ENCODE data around the gene IFNG-AS1. TPM values are rescaled to one million over a fixed set of nuclear protein-coding genes. Genes with fewer than 3 reads are reported as not detected.

IFNG-AS1 gene
- total RNA-seq (ENCODE audit: unreplicated experiment), result not detected
- long read RNA-seq, result 0 reads

DNA sequence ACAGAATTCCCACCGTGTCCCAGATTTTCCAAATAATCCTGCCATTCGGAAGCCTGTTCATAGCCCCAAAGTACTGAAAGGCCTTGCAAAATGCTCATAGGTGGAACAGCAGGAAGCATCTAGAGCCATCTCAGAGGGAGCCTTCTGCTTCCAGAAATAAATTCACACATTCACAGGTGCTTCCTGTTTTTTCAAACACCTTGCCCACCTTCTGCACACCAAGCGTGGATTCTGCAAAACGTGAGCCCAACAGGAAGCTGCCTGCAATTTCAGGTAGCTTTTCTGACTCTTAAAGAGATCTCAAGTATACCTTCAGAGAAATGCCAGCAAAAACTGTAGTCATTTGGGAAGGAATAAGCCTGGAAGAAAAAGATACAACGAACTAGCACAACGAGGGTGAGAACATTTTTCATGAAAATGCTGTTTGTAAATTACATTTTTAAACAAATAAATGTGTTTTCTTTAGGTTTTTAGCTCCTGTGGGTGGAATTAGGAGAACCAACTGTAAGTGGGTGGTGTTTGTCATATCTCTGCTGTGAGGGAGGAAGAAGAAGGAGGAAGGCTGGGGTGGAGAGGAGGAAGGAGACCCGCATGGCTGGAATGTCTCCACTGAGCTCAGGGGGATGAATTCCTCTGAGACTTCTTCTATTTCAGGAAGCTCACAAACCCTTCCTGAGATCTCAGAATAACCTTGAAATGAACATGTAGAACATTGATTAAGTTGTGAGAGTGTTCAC, at the start of gene IFNG-AS1:
Gene IFNG-AS1, plus strand, starts transcription at position 264 of the 737 bp plus-strand sequence.
- no peak for DNase-seq
- H3K4me3 Mint-ChIP-seq (ENCODE audit: unreplicated experiment), result no peak within 1 kb of the TSS
- H3K9me3 Mint-ChIP-seq (ENCODE audit: unreplicated experiment), result no peaks in the 10 kb centered on the region
- H3K36me3 Mint-ChIP-seq (ENCODE audit: unreplicated experiment), result no peaks in the 10 kb centered on the region
- H3K27me3 Mint-ChIP-seq (ENCODE audit: unreplicated experiment), result no peaks in the 10 kb centered on the region
- no peak within 1 kb of the TSS for H3K27ac Mint-ChIP-seq (ENCODE audit: unreplicated experiment)
- peaks cover 25% of the 10 kb centered on the region for H3K4me1 Mint-ChIP-seq (ENCODE audit: low read depth, unreplicated experiment)
- TF ChIP-seq, protein P1, sequence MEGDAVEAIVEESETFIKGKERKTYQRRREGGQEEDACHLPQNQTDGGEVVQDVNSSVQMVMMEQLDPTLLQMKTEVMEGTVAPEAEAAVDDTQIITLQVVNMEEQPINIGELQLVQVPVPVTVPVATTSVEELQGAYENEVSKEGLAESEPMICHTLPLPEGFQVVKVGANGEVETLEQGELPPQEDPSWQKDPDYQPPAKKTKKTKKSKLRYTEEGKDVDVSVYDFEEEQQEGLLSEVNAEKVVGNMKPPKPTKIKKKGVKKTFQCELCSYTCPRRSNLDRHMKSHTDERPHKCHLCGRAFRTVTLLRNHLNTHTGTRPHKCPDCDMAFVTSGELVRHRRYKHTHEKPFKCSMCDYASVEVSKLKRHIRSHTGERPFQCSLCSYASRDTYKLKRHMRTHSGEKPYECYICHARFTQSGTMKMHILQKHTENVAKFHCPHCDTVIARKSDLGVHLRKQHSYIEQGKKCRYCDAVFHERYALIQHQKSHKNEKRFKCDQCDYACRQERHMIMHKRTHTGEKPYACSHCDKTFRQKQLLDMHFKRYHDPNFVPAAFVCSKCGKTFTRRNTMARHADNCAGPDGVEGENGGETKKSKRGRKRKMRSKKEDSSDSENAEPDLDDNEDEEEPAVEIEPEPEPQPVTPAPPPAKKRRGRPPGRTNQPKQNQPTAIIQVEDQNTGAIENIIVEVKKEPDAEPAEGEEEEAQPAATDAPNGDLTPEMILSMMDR (IDR thresholded peaks at IDR 0.05; ENCODE audit: partially characterized antibody, unreplicated experiment), result no peak

DNA sequence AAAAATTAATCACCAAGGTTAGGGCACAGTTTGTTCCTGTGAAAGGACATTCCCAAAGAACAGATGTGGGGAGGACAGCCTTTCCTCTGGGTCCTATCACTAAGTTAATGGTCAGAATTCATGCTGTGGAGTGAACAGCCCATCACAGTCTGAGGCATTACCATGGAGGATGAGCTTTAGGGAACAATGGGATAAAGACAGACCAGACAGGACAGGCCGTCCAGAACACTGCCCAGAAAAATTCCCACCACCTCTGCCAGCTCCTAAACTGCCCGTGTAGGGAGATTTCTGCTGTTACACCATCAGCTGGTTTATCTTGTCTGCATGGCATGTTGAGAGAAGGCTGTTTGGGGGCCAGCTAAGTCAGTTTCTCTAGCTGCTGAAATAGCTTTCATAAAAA, 49.6 kb upstream of the IFNG-AS1 start:
- Mint-ChIP-seq H3K9me3 (ENCODE audit: unreplicated experiment) (no peaks in the 10 kb centered on the region), H3K27me3 (ENCODE audit: unreplicated experiment) (no peaks in the 10 kb centered on the region), H3K4me1 (ENCODE audit: low read depth, unreplicated experiment) (peaks cover 25% of the 10 kb centered on the region), H3K27ac (ENCODE audit: unreplicated experiment) (no peak overlapping the region), H3K36me3 (ENCODE audit: unreplicated experiment) (no peaks in the 10 kb centered on the region), H3K4me3 (ENCODE audit: unreplicated experiment) (no peak overlapping the region)
- TF ChIP-seq, protein P1 (IDR thresholded peaks at IDR 0.05; ENCODE audit: partially characterized antibody, unreplicated experiment), result no peak
- DNase-seq, result no peak

DNA sequence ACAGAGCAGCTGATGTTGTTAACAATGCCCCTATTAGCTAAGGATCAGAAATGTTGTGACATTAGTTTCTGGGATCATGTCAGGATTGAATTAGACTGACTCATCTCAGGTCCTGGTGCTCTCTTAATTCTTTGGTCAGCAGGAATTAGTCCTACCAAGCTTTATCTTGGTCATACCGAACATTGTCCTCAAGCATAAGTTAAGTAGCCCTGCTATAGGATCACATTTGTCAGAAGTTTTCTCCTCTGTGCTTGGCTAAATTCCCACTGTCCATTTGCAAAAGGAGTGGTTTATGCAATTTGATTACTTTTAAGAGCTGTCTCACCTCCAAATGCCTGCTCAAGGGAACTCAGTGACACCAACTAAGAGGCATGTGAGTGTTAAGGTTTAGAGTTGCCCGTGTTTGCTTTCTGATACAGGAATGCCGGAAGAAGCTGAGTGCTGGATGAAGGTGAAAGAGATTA, 48.4 kb upstream of the IFNG-AS1 start:
- Mint-ChIP-seq H3K9me3 (ENCODE audit: unreplicated experiment) (no peaks in the 10 kb centered on the region), H3K27me3 (ENCODE audit: unreplicated experiment) (no peaks in the 10 kb centered on the region), H3K4me1 (ENCODE audit: low read depth, unreplicated experiment) (peaks cover 25% of the 10 kb centered on the region), H3K36me3 (ENCODE audit: unreplicated experiment) (no peaks in the 10 kb centered on the region), H3K4me3 (ENCODE audit: unreplicated experiment) (no peak overlapping the region), H3K27ac (ENCODE audit: unreplicated experiment) (no peak overlapping the region)
- no peak for DNase-seq
- TF ChIP-seq, protein P1 (IDR thresholded peaks at IDR 0.05; ENCODE audit: partially characterized antibody, unreplicated experiment), result no peak

DNA sequence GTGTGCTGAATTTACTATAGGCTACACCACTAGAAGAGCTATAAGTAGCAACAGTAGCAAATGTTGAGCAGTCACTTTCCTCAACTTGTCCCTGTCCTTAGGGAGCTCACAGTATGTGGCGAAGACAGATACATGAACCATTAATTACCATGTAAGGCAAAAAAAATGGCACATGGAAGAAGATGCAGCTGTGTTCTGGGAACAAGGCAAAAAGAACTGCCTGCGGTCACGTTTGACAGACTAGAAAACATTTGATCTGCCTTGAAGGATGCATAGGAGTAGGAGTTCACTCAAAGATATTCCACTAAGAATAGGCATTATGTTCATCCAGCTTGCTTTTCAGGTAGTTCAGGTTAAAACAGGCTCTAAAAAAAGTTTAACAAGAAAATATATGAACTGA, 46.5 kb upstream of the IFNG-AS1 start:
- TF ChIP-seq, protein P1 (IDR thresholded peaks at IDR 0.05; ENCODE audit: partially characterized antibody, unreplicated experiment), result no peak
- H3K27ac Mint-ChIP-seq (ENCODE audit: unreplicated experiment), result peak overlapping the region; percentile 76
- no peaks in the 10 kb centered on the region for H3K9me3 Mint-ChIP-seq (ENCODE audit: unreplicated experiment)
- H3K36me3 Mint-ChIP-seq (ENCODE audit: unreplicated experiment), result no peaks in the 10 kb centered on the region
- no peak for DNase-seq
- peaks cover 25% of the 10 kb centered on the region for H3K4me1 Mint-ChIP-seq (ENCODE audit: low read depth, unreplicated experiment)
- no peaks in the 10 kb centered on the region for H3K27me3 Mint-ChIP-seq (ENCODE audit: unreplicated experiment)
- H3K4me3 Mint-ChIP-seq (ENCODE audit: unreplicated experiment), result peak overlapping the region; percentile 5
